Smooth muscle cell (in vitro differentiated cells): Measurements from ENCODE around the gene PADI3. TPM values are rescaled to one million over a fixed set of nuclear protein-coding genes. Genes with fewer than 3 reads are reported as not detected.

Experiments used
- DNase-seq: peaks from one replicate; lab custom pipeline; 2025; ENCODE audit not compliant: unreplicated experiment; lab: John Stamatoyannopoulos, UW
- H2AFZ ChIP-seq: fragments of 200-600 bp; sonication (generic); 2 replicates; pipeline ENCODE4 v1.6.0; 2016; ENCODE audit warnings: antibody characterized with exemption, low read depth, mild to moderate bottlenecking
- H3F3A ChIP-seq: fragments of 200-600 bp; sonication (generic); 2 replicates; pipeline ENCODE4 v1.6.0; 2017; ENCODE audit warnings: antibody characterized with exemption, low read depth
- H3K27ac ChIP-seq: fragments of 200-600 bp; sonication (generic); 2 replicates; pipeline ENCODE4 v1.5.1; 2016; ENCODE audit warnings: low read depth, mild to moderate bottlenecking
- H3K27me3 ChIP-seq: fragments of 200-600 bp; sonication (generic); 2 replicates; pipeline ENCODE4 v1.6.1; 2016; ENCODE audit warnings: low read depth, mild to moderate bottlenecking
- H3K36me3 ChIP-seq: fragments of 200-600 bp; sonication (generic); 2 replicates; pipeline ENCODE4 v1.5.1; 2016; ENCODE audit warnings: low read depth
- H3K4me1 ChIP-seq: fragments of 200-600 bp; sonication (generic); 2 replicates; pipeline ENCODE4 v1.5.1; 2016; ENCODE audit warnings: low read depth
- H3K4me2 ChIP-seq: fragments of 200-600 bp; sonication (generic); 2 replicates; pipeline ENCODE4 v1.6.0; 2016; ENCODE audit warnings: mild to moderate bottlenecking
- H3K4me3 ChIP-seq: fragments of 200-600 bp; sonication (generic); 2 replicates; pipeline ENCODE4 v1.5.1; 2016; ENCODE audit warnings: mild to moderate bottlenecking
- H3K79me2 ChIP-seq: fragments of 200-600 bp; sonication (generic); 2 replicates; pipeline ENCODE4 v1.6.0; 2016; ENCODE audit warnings: low read depth, mild to moderate bottlenecking
- H3K9ac ChIP-seq: fragments of 200-600 bp; sonication (generic); 2 replicates; pipeline ENCODE4 v1.6.0; 2016; ENCODE audit warnings: low read depth
- H3K9me3 ChIP-seq: fragments of 200-600 bp; sonication (generic); replicated peaks from 2 replicates; pipeline ENCODE4 v1.5.1; 2016; ENCODE audit warnings: low read depth
- H4K20me1 ChIP-seq: fragments of 200-600 bp; sonication (generic); 2 replicates; pipeline ENCODE4 v1.6.0; 2016; ENCODE audit warnings: low read depth
- WGBS: methylation state at CpG from one replicate; pipeline ENCODE4 v1.1.7; 2016; ENCODE audit warnings: low lambda C conversion rate; 5-methylcytosine and 5-hydroxymethylcytosine counted together
- polyA plus RNA-seq: library from polyadenylated mRNA; unstranded; fragments of >200 nt; fragmentation: Nextera tagmentation; extraction: Ambion mirVana; gene quantifications from 2 replicates; pipeline ENCODE4 v1.2.1, GENCODE V29; 2016
- total RNA-seq: library from RNA; depleted of rRNA; stranded (reverse); fragments of >200 nt; gene quantifications from 2 replicates; pipeline ENCODE4 v1.2.3, GENCODE V29; 2014
- TF ChIP-seq, protein P1 (sequence below): fragments of 200-600 bp; sonication (generic); IDR thresholded peaks from 2 replicates; pipeline ENCODE4 v1.5.1; 2017; ENCODE audit warnings: borderline replicate concordance, mild to moderate bottlenecking, antibody characterized with exemption; ENCODE audit not compliant: insufficient read depth, poor library complexity, severe bottlenecking

The PADI3 gene
- total and polyA plus RNA-seq, 2 experiments from 2014 or later, result not detected

DNA sequence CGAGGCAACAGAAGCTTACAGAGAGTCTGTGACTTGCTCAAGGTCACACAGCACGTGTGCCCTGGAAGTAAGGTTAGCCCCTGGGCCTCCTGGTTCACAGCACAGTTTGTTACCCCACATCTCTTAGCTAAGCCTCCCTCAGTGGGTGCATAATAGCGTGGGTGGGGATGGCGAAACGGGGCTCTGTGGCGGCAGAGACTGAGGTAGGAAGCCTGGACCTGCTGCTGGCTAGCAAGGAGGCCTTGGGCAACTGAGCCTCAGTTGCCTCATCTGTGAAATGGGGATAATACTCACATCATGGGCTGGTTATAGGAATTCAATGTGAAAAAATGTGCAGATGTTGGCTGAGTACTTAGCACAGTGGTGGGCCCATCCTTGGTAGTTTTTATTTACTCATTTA, 59.7 kb downstream of the PADI3 start:
- WGBS, result 68% methylated on average over 6 of the region's 6 CpGs
- Histone ChIP-seq H3K9ac (no peak overlapping the region), H3F3A (no peaks in the 10 kb centered on the region), H4K20me1 (no peaks in the 10 kb centered on the region), H3K27ac (no peak overlapping the region), H2AFZ (no peak overlapping the region), H3K36me3 (no peaks in the 10 kb centered on the region), H3K79me2 (no peaks in the 10 kb centered on the region), H3K27me3 (no peaks in the 10 kb centered on the region), H3K9me3 (no peaks in the 10 kb centered on the region), H3K4me2 (no peak overlapping the region), H3K4me3 (no peak overlapping the region), H3K4me1 (no peaks in the 10 kb centered on the region)
- TF ChIP-seq, protein P1, sequence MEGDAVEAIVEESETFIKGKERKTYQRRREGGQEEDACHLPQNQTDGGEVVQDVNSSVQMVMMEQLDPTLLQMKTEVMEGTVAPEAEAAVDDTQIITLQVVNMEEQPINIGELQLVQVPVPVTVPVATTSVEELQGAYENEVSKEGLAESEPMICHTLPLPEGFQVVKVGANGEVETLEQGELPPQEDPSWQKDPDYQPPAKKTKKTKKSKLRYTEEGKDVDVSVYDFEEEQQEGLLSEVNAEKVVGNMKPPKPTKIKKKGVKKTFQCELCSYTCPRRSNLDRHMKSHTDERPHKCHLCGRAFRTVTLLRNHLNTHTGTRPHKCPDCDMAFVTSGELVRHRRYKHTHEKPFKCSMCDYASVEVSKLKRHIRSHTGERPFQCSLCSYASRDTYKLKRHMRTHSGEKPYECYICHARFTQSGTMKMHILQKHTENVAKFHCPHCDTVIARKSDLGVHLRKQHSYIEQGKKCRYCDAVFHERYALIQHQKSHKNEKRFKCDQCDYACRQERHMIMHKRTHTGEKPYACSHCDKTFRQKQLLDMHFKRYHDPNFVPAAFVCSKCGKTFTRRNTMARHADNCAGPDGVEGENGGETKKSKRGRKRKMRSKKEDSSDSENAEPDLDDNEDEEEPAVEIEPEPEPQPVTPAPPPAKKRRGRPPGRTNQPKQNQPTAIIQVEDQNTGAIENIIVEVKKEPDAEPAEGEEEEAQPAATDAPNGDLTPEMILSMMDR, result no peak
- no peak for DNase-seq

DNA sequence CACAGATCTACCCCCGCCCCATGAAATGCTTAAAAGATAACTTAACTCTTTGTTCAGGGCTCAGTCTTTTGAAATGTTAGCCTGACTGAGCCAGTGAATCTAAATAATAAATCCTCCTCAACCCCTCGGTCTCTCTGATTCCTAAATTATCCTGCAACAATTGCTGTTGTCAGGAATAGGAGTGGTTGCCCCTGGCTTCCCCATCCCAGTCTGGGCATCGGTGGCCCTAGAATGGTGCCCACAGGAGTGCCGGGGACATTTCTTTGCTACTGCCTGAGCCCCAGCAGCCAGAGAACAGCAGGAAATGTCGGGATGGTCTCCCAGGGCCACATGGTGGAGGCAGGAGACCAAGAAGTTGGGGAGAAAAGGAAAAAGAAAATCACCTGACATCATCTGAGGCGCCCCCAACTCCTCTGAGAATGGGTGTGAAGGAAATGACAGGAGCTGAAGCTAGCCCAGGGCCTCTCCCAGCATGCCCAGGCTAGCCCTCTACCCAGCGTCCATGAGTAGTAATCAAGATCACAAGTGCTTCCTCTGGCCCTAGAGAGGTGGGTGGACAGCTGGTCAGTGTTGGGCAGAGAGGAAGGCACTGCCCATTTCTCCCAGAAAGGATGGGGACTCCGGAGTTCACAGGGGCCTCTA, 60.6 kb downstream of the PADI3 start:
- H3K36me3 ChIP-seq, result no peaks in the 10 kb centered on the region
- no peak overlapping the region for H3K27ac ChIP-seq
- no peak overlapping the region for H3K4me2 ChIP-seq
- H4K20me1 ChIP-seq, result no peaks in the 10 kb centered on the region
- no peak overlapping the region for H2AFZ ChIP-seq
- TF ChIP-seq, protein P1, result no peak
- no peaks in the 10 kb centered on the region for H3K27me3 ChIP-seq
- H3F3A ChIP-seq, result no peaks in the 10 kb centered on the region
- no peaks in the 10 kb centered on the region for H3K79me2 ChIP-seq
- 76% methylated on average over 8 of the region's 8 CpGs for WGBS
- H3K4me1 ChIP-seq, result no peaks in the 10 kb centered on the region
- no peak for DNase-seq
- no peak overlapping the region for H3K9ac ChIP-seq
- H3K9me3 ChIP-seq, result no peaks in the 10 kb centered on the region
- H3K4me3 ChIP-seq, result no peak overlapping the region

DNA sequence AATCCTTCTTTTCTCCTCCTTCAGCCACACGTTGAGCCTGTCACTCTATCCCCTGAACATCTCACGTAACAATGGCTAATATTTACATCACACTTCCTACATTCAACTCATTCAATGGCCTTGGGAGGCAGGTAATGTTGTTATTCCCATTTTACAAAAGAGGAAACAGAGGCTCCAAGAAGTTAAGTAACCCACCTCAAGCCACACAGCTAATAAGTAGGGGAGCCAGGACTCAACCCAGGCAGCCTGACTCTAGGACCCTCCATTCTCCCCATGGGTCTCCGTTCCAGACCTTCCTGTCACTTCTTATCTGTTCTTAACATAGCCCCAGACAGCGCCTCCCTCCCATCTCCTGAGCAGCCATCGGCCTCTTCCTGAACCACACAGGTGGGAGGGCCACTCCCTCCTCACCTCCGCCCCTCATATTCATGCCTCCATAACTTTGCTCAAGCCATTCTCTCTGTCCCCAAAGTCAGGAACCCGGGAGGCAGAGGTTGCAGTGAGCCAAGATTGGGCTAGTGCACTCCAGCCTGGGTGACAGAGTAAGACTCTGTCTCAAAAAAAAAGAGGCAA, 61.3 kb downstream of the PADI3 start:
- Histone ChIP-seq H3K36me3 (no peaks in the 10 kb centered on the region), H4K20me1 (no peaks in the 10 kb centered on the region), H3K27me3 (no peaks in the 10 kb centered on the region), H3K4me2 (no peak overlapping the region), H3K27ac (no peak overlapping the region), H3K9ac (no peak overlapping the region), H3K79me2 (no peaks in the 10 kb centered on the region), H3K4me1 (no peaks in the 10 kb centered on the region), H3K9me3 (no peaks in the 10 kb centered on the region), H3F3A (no peaks in the 10 kb centered on the region), H2AFZ (no peak overlapping the region), H3K4me3 (no peak overlapping the region)
- 70% methylated on average over 7 of the region's 7 CpGs for WGBS
- no peak for DNase-seq
- TF ChIP-seq, protein P1, result no peak
